Activated T-cell treated with anti-CD3 and anti-CD28 coated beads for 1 hour (primary cell): ENCODE results near the gene PDC.
"Not testable (repeated sequence)": the region's sequence is repeated elsewhere in the genome, so short reads cannot be mapped to it uniquely, and the experiment has no call there.

ENCODE experiments used
- DNase-seq: peaks from one replicate; pipeline ENCODE4 v3.0.0-alpha.2; 2020; ENCODE audit warnings: low read depth

Gene PDC

DNA sequence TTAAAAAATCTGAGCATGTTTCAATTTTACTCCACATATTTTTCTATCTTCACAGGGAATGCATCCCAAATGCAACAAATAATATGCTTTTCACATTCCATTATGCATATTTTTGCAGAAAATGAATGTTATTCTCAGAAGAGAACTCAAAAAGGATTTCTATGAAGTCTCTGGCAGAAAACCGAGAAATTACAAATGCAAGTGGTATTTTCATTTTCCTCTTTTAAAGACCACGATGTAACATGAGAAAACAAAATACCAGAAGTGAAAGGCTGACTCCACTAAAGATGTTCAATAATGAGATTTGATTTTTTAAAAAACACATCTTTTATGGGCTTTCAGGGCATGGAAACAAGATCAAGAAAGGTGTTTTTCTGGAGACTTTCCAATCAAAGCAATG, 5.0 kb upstream of the PDC start:
- DNase-seq: no peak

DNA sequence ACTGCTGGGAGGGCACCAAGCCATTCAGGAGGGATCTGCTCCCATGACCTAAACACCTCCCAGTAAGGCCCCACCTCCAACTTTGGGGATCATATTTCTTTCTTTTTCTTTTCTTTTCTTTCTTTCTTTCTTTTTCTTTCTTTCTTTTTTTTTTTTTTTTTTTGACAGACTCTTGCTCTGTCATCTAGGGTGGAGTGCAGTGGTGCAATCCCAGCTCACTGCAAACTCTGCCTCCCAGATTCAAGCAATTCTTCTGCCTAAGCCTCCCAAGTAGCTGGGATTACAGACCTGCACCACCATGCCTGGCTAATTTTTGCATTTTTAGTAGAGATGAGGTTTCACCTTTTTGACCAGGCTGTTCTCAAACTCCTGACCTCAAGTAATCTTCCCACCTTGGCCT, 4.6 kb upstream of the PDC start:
- not testable (repeated sequence) for DNase-seq

DNA sequence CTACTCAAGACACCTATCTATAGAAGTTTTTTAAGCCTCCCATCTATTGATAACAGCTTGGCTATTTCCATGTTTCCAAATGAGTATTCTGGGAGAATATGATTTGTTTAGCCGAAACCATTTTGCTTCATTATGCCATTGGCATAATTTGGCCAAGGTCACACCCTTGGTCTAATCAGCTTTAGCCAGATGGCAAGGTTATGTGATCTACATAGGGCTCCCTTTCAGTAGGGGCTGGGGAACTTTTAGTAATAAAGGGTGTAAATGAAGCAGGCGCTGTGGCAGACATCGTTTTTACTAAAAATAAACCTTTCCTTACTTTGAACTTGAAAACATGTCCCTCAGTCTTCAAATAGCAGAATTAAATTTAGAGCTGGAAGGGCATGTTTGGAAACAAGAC, 3.0 kb upstream of the PDC start:
- DNase-seq: no peak

DNA sequence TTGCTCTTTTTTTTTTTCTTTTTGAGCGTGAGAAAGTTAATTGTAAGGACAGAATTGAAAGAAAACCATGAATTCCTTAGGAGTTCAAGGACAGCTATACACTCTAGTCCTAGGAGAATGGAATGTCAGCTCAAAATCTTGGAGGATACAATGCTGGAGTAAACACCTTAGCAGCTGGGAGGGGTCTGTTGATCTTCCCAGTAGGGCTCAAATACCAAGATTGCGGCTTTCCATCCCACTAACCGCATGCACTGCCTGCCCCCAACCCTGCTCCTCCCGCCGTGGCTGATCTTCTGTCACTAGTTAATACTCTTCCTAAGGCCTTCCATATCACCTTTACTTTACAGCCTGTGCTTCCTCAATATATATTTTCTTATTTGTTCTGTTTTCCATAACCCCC, 2.6 kb upstream of the PDC start:
- no peak for DNase-seq

DNA sequence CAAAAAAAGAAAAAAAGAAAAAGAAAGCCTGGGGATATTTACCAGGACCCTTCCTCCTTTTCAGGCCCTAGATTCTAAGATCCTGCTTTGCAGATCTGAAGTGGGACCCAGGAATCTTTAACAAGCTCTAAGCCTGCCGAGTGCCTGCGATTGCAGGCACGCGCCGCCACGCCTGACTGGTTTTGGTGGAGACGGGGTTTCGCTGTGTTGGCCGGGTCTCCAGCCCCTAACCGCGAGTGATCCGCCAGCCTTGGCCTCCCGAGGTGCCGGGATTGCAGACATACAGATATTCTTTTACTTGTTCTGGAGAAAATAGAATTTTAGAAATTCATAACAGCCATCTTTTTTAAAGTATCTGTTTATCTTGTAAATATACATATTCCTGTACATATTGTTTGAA, 1.8 kb downstream of the PDC start:
- not testable (repeated sequence) for DNase-seq

DNA sequence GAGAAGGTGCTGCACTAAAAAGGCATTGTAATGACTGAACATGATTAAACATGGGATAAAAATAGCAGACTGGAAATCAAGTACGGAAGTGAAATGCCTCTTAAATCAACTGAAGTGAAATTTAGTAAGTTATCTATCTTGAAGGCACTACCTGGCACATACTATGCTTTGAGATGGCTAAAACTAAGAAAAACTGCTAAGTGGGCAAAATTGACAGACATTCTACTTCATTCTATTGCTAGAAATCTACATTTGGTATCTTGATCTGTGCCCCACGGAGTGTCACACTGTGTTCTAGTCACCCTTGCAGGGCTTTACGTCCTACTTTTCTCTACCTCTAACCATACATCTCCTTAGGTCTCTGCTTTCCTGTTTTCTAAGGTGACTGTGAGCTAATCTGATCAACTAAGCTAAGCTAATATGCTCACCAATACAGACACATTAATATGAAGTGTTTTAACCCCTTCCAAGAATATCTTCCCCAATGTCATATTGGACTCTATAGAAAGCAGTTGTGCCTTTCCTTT, 4.1 kb downstream of the PDC start:
- DNase-seq: no peak

DNA sequence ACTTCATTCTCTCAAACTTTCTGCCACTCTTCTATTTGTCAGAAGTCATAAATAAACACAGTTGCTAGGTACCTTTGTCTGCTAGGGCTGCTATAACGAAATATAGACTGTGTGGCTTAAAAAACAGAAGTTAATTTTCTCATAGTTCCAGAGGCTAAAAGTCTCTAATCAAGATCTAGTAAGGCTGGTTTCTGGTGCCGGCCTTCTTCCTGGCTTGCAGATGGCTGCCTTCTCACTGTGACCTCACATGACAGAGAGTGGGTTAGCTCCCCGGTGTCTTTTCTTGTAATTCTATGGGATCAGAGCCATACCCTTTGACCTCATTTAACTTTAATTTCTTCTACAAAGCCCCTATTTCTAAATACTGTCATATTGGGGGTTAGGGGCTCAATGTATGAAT, 5.9 kb downstream of the PDC start:
- DNase-seq: no peak

DNA sequence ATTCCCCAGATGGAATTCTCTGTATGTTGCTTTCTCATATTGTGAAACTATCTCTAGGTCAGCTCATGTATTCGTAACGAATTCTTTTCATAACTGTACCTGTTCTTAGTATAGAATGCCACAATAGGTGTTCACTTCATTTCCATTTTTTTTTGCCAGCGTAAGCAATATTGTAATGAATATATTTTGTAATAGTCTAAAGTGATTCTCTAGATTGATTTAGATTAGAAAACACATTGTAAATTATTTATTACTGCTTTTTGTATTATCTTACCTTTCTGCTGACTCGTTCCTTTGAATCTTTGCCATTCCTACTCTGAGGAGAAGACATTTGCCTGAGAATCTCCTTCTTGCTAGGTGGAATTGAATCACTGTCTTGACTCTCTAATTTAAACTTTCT, 14.8 kb downstream of the PDC start:
- no peak for DNase-seq

DNA sequence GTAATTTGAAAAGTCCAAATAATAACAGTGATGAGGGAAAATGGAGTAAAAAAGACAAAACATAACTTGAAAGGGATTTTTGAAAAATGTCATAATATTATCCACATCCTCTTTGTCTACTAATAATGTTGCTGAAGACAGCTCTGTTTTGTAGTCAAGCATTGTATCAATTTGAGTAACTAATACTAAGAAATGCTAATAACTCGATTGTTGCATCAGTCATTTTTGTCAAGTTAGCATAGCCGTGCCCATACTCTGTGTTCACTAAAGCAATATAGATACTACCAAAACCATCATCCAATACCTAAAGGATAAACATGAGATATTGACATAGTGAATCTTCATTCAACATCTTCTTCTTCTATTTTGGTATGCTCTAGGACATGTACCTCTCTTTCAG, 17.3 kb downstream of the PDC start:
- no peak for DNase-seq

DNA sequence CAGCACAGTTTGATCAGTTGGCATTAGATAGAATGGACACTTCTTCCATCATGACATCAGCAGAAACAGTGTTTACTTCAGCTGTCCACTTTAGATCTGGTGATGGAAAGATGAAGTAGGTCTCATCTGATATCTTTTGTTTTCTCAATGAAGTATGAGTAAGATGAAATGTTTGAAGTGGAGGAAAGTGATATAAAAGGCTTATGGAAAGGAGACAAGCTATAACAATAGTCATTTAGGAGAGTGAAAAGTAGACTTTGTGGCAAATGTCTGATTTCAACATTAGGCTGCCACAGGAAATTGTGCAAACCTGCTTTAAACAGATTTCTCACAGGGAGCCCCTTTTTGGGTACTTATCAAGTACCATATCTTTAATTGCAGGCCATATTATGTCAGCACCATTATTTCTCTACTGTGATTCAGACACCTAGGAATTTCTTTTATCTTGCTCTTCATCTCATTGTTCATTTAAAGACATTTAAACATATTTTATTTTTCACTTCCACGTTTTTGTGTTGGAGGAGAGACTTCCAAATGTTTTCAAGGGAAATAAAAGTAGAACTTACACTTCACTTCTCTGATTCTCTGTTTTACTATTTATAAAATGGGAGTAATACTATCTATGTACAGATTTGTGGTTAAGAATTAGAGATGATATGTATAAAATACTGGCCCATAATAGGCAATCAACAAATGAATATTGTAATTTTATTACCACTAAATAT, 18.1 kb downstream of the PDC start:
- DNase-seq: no peak

DNA sequence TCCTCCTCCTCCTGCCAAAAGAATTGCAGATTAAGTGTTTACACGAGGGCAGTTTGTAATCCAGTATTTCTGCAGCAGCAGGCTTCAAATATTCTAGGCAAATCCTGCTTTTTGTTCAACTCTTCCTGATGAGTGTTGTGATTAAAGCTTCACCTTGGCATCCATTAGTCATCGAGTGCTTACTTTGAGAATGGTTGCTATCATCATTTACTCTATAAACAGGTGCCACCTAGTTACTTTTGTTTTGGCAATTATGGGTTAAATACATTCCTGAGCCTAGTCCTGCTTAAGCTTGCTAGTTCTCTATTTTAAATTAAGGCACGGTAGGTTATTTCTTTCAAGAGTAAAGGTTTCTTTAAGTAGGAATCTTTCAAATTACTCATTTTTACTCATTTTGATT, 20.3 kb downstream of the PDC start:
- DNase-seq: no peak

DNA sequence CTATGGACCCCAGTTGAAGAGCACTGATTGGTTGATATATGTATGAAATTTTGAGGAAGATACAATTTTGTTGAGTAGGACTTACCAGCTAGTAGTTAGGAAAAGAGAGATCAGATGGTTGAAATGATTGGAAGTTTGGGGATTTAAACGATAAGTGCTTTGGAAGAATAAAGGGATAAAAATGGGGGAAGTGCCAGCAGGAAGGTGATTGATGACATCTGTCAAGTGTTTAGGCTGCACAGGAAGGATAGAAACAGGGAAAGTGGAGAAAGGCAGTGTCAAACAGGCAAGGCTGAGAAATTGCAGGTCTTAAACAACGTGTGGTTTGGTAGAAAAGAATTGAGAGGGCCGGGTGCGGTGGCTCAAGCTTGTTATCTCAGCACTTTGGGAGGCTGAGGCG, 22.3 kb downstream of the PDC start:
- no peak for DNase-seq

DNA sequence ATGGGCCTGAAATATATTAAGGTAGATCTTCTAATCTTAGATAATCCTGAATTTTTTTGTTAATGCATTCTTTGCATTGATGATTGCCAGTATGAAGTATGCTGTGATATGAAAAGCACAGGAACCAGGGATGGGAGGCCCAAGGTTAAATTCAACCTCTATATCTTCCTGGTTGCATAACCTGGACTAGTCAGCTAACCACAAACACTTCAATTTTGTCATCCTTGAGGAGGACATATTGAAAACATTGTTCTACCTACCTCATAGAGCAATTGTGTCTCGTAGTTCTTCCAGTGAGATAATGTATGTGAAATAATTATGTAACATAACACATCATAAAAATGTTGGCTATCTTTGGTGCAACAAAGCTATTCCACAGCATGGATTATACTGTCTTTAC, 25.6 kb downstream of the PDC start:
- DNase-seq: no peak

DNA sequence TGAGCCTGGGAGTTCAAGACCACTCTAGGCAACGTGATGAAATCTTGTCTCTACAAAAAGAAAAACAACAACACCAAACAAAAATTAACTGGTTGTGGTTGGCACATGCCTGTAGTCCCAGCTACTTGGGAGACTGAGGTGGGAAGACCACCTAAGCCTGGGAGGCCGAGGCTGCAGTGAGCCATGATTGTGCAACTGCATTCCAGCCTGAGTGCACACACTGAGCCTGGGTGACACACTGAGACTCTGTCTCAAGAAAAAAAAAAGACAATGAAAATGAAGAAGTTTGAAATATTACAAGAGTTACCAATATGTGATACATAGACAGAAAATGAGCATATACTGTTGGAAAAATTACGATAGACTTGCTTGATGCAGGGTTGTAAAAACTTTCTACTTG, 31.9 kb downstream of the PDC start:
- no peak for DNase-seq

DNA sequence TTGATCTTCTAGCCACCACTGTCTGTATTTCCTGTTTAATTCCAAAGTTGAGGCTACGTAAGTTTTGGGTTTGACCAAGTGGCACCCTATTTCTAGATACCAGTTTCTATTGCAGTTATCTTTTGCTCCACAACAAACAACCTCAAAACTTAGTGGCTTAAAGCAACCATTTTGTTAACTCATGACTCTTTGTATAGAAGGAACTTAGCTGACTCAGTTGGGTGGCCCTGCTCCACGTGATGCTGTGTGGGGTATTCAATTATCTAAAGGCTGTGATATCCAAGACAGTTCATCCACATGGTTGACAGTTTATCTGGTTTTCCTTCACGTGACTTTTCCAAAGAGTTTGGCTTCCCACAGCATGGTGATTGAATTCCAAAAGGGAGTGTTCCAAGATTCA, 34.8 kb downstream of the PDC start:
- no peak for DNase-seq

DNA sequence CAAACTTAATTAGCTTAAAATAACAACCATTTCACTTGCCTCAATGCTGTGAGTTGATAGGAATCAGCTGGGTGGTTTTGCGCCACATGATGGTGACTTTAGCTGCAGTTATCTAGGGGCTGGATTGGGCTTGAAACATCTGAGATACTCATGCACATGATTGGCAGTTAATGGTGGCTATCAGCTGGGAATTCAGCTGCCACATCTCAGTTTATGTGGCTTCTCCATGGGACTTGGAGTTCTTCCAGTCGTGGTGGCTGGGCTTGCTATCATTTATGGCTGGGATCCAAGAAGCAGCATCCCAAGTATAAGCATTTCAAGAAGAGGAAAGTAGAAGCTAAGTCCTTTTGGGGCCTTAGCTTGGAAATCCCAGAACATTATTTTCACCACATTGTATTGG, 36.4 kb downstream of the PDC start:
- no peak for DNase-seq

DNA sequence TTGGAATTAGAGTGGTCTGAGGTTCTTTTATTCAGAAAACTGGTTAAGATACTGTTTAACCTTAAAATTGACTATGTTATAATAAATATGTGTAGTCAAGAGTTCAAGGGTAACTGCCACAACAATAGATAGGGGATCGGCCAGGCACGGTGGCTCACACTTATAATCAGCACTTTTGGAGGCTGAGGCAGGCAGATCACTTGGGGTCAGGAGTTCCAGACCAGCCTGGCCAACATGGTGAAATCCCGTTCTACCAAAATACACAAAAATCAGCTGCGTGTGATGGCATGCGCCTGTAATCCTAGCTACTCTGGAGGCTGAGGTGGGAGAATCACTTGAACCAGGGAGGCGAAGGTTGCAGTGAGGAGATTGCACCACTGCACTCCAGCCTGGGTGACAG, 39.5 kb downstream of the PDC start:
- DNase-seq: no peak

DNA sequence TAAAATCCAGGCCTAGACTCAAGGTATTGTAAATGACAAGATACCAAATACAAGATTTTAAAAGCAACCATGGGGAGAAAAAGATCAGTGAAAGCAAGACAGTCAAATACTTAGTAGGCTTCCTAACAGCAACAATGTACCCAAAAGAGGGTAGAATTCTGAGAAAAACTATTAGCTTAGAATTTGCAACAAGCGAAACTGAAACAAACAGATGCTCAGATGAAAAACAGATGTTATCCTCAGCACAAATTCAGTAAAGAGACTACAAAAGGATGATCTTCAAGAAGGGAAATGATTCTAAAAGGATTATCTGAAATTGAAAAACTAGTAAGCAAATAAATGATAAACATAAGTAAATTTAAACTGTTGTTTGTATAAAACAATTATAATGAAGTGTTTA, 40.0 kb downstream of the PDC start:
- DNase-seq: no peak

DNA sequence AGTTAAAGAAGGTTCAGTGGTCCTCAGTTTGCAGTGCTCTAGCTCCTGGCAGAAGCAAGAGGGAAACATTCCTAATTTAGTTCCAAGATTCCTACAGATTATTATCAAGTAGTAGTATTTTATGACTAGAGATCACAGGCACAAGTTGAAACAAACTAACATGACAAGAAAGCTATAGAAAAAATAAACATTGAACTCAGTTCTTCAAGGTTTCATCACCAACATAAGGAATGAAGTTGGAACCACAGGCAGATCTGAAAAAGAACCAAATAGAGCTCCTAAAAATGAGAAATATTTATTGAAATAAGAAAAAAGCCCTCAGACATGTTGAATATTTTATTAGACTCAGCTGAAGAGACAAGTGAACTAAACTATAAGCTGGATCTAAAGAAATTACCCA, 40.6 kb downstream of the PDC start:
- no peak for DNase-seq

DNA sequence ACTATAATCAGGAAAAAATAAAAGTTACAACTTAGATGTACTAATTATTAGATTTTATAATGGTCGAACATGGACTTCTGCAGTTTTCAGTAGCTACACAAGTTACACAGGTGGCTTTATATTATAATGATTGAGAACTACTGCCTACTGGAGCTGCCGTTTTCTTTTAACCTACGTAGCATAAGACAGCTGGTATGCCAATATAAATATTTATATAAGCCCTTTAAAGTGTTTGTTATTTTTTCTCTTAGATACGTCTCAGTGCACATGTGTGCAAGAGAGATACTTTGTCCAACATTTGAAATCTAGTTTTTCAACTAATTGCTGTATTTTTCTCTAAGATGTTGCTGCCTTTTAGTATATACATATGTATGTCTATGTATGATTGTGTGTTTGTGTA, 42.4 kb downstream of the PDC start:
- no peak for DNase-seq

DNA sequence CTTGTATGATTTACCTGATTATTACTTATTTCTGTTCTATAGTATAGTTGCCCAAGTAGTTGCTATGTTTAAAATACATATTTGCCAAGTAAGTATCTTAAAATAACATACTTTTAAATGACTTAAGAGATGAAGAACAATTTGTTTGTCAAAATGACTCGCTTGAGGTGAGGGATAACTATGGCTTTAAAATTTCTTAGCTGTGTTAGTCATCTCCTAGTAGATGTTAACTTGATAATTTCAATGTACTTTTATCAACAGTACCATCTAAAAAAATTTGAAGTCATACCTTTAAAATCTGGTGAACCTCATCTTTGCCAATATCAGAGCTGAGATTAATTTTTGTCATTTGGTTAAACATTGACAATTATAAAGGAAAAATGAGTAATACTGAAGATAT, 47.6 kb downstream of the PDC start:
- no peak for DNase-seq

DNA sequence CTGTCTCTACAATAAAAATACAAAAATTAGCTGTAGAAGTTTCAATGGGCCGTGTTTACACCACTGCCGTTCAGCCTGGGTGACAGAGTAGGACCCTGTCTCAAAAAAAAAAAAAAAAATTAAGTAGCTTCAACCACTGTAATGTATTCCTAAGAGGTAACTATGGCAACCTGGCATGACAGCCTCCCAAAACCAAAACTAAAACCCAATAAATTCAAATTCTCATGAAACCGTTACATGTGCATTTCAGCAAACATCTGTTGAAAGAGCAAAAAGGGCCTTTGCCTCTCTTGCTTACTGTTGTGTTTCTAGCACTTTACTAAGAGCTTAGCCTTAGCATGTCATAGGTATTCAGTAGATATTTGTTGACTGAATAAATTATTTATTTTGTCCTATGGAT, 51.8 kb downstream of the PDC start:
- no peak for DNase-seq

DNA sequence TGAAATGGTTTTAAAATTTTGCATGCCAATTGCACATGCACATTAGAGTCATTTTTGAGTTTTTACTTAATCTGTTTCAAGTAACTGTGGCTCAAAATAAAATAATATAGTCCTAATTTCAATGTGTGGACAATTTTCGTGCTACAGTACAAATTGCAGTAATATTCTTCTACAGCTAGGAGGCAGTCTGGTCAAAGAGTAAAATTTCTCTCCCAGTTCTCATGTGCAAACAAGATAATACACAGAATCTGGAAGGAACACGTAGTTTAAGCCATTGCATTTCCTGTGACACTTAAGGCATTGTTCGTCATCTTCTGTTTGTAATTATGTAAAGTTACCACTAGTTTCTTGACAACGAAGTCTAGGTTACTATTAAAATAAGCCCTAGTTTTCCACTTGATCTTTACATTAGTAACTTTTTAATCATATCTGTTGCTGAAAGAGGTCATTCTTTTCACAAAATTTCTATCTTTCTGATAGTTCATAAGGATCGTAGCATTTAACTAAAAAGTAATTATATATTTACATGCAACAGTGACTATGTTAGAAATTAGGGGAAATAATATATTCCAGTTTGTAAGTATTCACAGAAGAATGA, 56.4 kb downstream of the PDC start:
- no peak for DNase-seq

DNA sequence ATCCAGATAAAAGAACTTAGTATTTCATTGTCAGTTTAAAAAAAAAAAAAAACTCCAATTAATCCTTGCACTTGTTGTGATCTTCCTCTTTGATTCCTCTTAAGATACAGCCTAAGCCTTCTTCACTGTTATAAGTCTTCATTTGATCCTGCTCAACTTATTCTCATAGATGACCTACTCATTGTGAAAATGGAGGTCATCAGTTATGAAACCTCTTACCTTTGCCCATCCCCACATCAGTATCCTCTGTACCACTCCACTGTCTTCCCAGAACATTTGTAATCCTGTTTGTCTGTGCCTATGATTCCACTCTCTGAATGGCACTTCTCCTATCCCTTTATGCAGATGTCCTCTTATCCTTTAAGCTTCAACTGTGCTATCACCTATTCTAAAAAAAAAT, 57.3 kb downstream of the PDC start:
- DNase-seq: no peak
